GM21360 (cell line): ENCODE results near the gene RNF111.
"Not testable (repeated sequence)": the region's sequence is repeated elsewhere in the genome, so short reads cannot be mapped to it uniquely, and the experiment has no call there.

Experiments
- ATAC-seq: cut with Tn5 transposase; IDR thresholded peaks from one replicate; pipeline ENCODE4 v1.9.1; 2021; ENCODE audit warnings: mild to moderate bottlenecking, moderate library complexity; ENCODE audit not compliant: unreplicated experiment

The RNF111 gene

GRCh38 chr15:58999694-59000093 lies 12.2 kb downstream of the RNF111 start:
- ATAC-seq, result no peak

GRCh38 chr15:59000251-59000650 lies 12.8 kb downstream of the RNF111 start:
- not testable (repeated sequence) for ATAC-seq

- no peak for ATAC-seq
Observed at GRCh38 chr15:59001946-59002345, 14.5 kb downstream of the RNF111 start.

GRCh38 chr15:59002418-59002859 lies 15.0 kb downstream of the RNF111 start:
- ATAC-seq, result no peak

- no peak for ATAC-seq
Observed at GRCh38 chr15:59005579-59005978, 18.1 kb downstream of the RNF111 start.

GRCh38 chr15:59008086-59008485 lies 20.6 kb downstream of the RNF111 start:
- ATAC-seq, result no peak

GRCh38 chr15:59011262-59011952 lies 23.9 kb downstream of the RNF111 start:
- no peak for ATAC-seq

GRCh38 chr15:59013246-59013873 lies 25.9 kb downstream of the RNF111 start:
- no peak for ATAC-seq

- no peak for ATAC-seq
Observed at GRCh38 chr15:59014068-59014467, 26.6 kb downstream of the RNF111 start.

GRCh38 chr15:59017449-59017848 lies 30.0 kb downstream of the RNF111 start:
- no peak for ATAC-seq

- ATAC-seq, result no peak
Observed at GRCh38 chr15:59018833-59019232, 31.4 kb downstream of the RNF111 start.

GRCh38 chr15:59020322-59020721 lies 32.9 kb downstream of the RNF111 start:
- ATAC-seq, result no peak

- ATAC-seq, result no peak
Observed at GRCh38 chr15:59022188-59022587, 34.7 kb downstream of the RNF111 start.

GRCh38 chr15:59026207-59026606 lies 38.7 kb downstream of the RNF111 start:
- ATAC-seq, result no peak

- no peak for ATAC-seq
Observed at GRCh38 chr15:59028387-59028955, 41.0 kb downstream of the RNF111 start.

- ATAC-seq, result no peak
Observed at GRCh38 chr15:59029554-59029953, 42.1 kb downstream of the RNF111 start.

- ATAC-seq, result no peak
Observed at GRCh38 chr15:59035201-59035600, 47.7 kb downstream of the RNF111 start.

GRCh38 chr15:59039225-59039624 lies 51.8 kb downstream of the RNF111 start:
- no peak for ATAC-seq

GRCh38 chr15:59042041-59042440 lies 54.6 kb downstream of the RNF111 start:
- ATAC-seq, result no peak

GRCh38 chr15:59048897-59049296 lies 61.4 kb downstream of the RNF111 start:
- ATAC-seq, result no peak

GRCh38 chr15:59051873-59052861 lies 64.7 kb downstream of the RNF111 start:
- ATAC-seq, result no peak
